Testis (tissue), 3 donors: ENCODE data around the gene CPNE7. TPM values are rescaled to one million over a fixed set of nuclear protein-coding genes. Genes with fewer than 3 reads are reported as not detected.

Experiments
- DNase-seq: peaks from one replicate; pipeline ENCODE4 v3.0.0-alpha.2; 2019
- H3K27ac ChIP-seq, 2 donors: fragments of 200-600 bp; sonication (generic); one replicate each; pipeline ENCODE4 v1.5.1; 2019
- H3K27me3 ChIP-seq: fragments of 200-600 bp; sonication (generic); one replicate; pipeline ENCODE4 v1.5.1; 2019
- H3K36me3 ChIP-seq: fragments of 200-600 bp; sonication (generic); one replicate; pipeline ENCODE4 v1.5.1; 2017; ENCODE audit warnings: low read depth; ENCODE audit errors: missing control alignments
- H3K4me1 ChIP-seq: fragments of 200-600 bp; sonication (generic); one replicate; pipeline ENCODE4 v1.5.1; 2019
- H3K4me3 ChIP-seq, 2 donors: fragments of 200-600 bp; sonication (generic); one replicate each; pipeline ENCODE4 v1.5.1; 2017 to 2019
- H3K9me3 ChIP-seq: fragments of 200-600 bp; sonication (generic); one replicate; pipeline ENCODE4 v1.5.1; 2017
- CTCF ChIP-seq, 3 experiments: fragments of 450-650 bp in 2 of 3; fragments of 200-600 bp in 1 of 3; sonication (generic) in 1 of 3; IDR thresholded peaks; one replicate each; pipeline ENCODE4 v1.5.1; 2016 to 2019; ENCODE audit warnings: antibody characterized with exemption in 3 of 3, mild to moderate bottlenecking in 2 of 3, moderate library complexity in 1 of 3
- POLR2A ChIP-seq: fragments of 450-650 bp; IDR thresholded peaks from one replicate; pipeline ENCODE4 v1.6.1; 2017; ENCODE audit warnings: antibody characterized with exemption, mild to moderate bottlenecking, moderate library complexity
- WGBS, 2 donors: methylation state at CpG; one replicate each; pipeline ENCODE4 v1.1.5; 2018; 5-methylcytosine and 5-hydroxymethylcytosine counted together
- intact Hi-C: fragments of 100-400 bp; cut with DNase I; formaldehyde crosslinking; loops from one replicate; pipeline ENCODE4 v1.15.1; 2023; ENCODE audit warnings: low total_unique reads
- polyA plus RNA-seq: library from polyadenylated mRNA; stranded (reverse); fragments of 350-450 nt; fragmentation: Illumina TruSeq; extraction: RNeasy Lipid Tissue Mini Kit (QIAGEN cat#74804); gene quantifications from one replicate; pipeline ENCODE4 v1.2.3, GENCODE V29; 2014; ENCODE audit warnings: low read depth, low replicate concordance; ENCODE audit not compliant: insufficient read depth
- total RNA-seq, 2 donors: library from RNA; depleted of rRNA; stranded (reverse); fragments of >200 nt; gene quantifications; one replicate each; pipeline ENCODE4 v1.2.3, GENCODE V29; 2016

Gene CPNE7
- total and polyA plus RNA-seq, 3 donors from 2014 or later, result 3.3 to 15.0 (median 12.5) TPM

- Histone ChIP-seq H3K4me3 (no peak overlapping the region), H3K4me1 (peaks cover 9% of the 10 kb centered on the region), H3K36me3 (no peaks in the 10 kb centered on the region), H3K27me3 (no peaks in the 10 kb centered on the region), H3K9me3 (no peaks in the 10 kb centered on the region), H3K27ac (no peak overlapping the region)
- TF ChIP-seq CTCF (IDR thresholded peaks at IDR 0.05) (peak; percentile 56 to 73 (median 70)), POLR2A (no peak)
- DNase-seq, result peak; percentile 90
- 62 to 68% methylated on average over 33 to 34 of the region's 34 CpGs for WGBS, 2 donors
- intact Hi-C loops, result no loop called here
These were observed 18.5 kb upstream of the CPNE7 start for GRCh38 chr16:89556750-89557689.

- Histone ChIP-seq H3K4me3 (no peak overlapping the region), H3K27me3 (no peaks in the 10 kb centered on the region), H3K36me3 (no peaks in the 10 kb centered on the region), H3K4me1 (peaks cover 11% of the 10 kb centered on the region), H3K9me3 (no peaks in the 10 kb centered on the region), H3K27ac (no peak overlapping the region)
- intact Hi-C loops, result no loop called here
- DNase-seq, result no peak
- 85 to 87% methylated on average over 19 of the region's 19 CpGs for WGBS, 2 donors
- no peak for TF ChIP-seq CTCF (IDR thresholded peaks at IDR 0.05)
These were observed 17.7 kb upstream of the CPNE7 start for GRCh38 chr16:89557690-89558490.

GRCh38 chr16:89560378-89561141 lies 15.0 kb upstream of the CPNE7 start, which contains the start of gene RPL13:
TSS of gene RPL13 (plus strand) at chr16:89560682. CDS start at chr16:89560960, 278 bp downstream.
- H3K9me3 ChIP-seq, result no peaks in the 10 kb centered on the region
- intact Hi-C loops, result no loop called here
- peak; percentile 94 for TF ChIP-seq POLR2A
- TF ChIP-seq CTCF (IDR thresholded peaks at IDR 0.05), result peak in 1 of 3 experiments; percentile 3
- H3K36me3 ChIP-seq, result no peaks in the 10 kb centered on the region
- H3K4me3 ChIP-seq, result peak within 1 kb of the TSS; percentile 55 to 94
- peak; percentile 97 for DNase-seq
- no peaks in the 10 kb centered on the region for H3K27me3 ChIP-seq
- peak within 1 kb of the TSS; percentile 86 to 87 for H3K27ac ChIP-seq
- 0% methylated on average over 62 of the region's 87 CpGs; no CpG with 5 or more reads in 1 of the 2 donors for WGBS, 2 donors
- peaks cover 20% of the 10 kb centered on the region for H3K4me1 ChIP-seq

GRCh38 chr16:89561142-89561883 lies 14.2 kb upstream of the CPNE7 start:
- TF ChIP-seq CTCF (IDR thresholded peaks at IDR 0.05) (no peak), POLR2A (no peak)
- Histone ChIP-seq H3K9me3 (no peaks in the 10 kb centered on the region), H3K27ac (peak overlapping the region; percentile 86 to 87), H3K4me3 (peak overlapping the region; percentile 55 to 94), H3K4me1 (peaks cover 27% of the 10 kb centered on the region), H3K27me3 (no peaks in the 10 kb centered on the region), H3K36me3 (no peaks in the 10 kb centered on the region)
- WGBS, 2 donors, result 6 to 10% methylated on average over 14 to 34 of the region's 58 CpGs
- no peak for DNase-seq
- intact Hi-C loops, result no loop called here
